GM19395 (cell line): ENCODE data around the gene ATP8B2.
"Not testable (repeated sequence)": the region's sequence is repeated elsewhere in the genome, so short reads cannot be mapped to it uniquely, and the experiment has no call there.

Experiments used
- ATAC-seq: cut with Tn5 transposase; IDR thresholded peaks from one replicate; pipeline ENCODE4 v1.9.1; 2021; ENCODE audit warnings: mild to moderate bottlenecking, moderate library complexity; ENCODE audit not compliant: unreplicated experiment

Gene ATP8B2

GRCh38 chr1:154324669-154325582, at the start of gene ATP8B2:
Gene ATP8B2, plus strand, starts transcription at chr1:154325525. Its CDS starts 2,617 bp downstream, at chr1:154328142.
- peak; percentile 45 for ATAC-seq

GRCh38 chr1:154276797-154277196, 48.5 kb upstream of the ATP8B2 start:
- no peak for ATAC-seq

GRCh38 chr1:154287591-154287990, 37.7 kb upstream of the ATP8B2 start:
- not testable (repeated sequence) for ATAC-seq

DNA sequence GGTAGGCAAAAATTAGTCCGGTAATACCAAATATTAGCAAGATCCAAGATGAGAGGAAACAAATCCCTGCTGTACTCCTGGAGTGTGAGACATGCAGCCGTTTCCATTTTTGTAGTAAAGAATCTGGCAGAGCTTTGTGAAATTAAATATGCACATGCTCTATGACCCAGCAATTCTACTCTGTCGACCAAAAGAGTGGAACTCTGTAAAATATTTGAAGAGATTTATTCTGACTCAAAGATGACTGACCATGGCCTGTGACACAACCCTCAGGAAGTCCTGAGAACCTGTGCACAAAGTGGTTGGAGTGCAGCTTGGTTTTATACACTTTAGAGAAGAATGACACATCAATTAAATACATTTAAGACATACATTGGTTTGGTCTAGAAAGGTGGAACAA, 36.7 kb upstream of the ATP8B2 start:
- ATAC-seq, result no peak

DNA sequence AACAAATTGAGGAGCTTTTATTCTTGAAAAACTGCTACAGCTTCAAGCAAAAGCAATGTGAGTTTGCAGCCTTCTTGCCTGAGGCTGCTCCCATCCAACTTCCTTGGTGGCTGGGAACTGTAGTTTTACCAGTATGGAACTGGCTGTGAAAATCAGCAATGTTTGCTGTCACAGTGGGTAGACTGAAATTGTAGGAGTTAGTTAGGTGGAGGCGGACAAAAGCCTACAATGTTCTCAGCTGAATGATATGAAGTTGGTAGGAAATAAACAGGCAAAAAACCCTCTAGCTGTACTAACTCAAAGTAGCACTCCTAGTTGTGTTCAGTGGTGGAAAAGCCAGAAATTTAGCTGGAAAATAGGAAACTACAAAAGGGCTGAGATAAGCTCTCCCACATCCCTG, 34.4 kb upstream of the ATP8B2 start:
- no peak for ATAC-seq

DNA sequence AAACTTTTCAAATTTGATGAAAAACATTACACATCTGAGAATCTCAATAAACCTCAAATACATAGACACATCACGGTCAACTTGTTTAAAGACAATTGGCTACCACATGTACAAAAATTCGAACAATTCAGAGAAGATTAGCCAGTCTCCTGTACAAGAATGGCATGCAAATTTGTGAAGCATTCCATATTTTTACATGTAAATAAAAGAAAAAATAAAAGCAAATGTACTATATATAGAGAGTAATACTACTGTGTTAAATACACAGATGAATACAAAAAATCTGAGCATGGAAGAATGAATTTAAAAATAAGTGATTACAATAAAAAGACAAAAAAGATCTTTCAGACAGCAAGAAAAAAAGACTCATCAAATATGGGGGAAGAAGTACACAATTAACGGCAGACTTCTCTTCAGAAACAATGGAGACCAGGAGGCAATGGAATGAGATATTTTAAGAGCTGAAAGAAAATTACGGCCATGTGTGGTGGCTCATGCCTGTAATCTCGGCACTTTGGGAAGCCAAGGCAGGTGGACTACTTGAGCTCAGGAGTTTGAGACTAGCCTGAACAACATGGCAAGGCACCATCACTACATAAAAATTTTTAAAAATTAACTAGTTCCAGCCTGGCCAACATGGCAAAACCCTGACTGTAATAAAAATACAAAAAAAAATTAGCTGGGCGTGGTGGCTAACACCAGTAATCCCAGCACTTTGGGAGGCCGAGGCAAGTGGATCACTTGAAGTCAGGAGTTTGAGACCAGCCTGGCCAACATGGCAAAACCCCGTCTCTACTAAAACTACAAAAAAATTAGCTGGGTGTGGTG, 29.7 kb upstream of the ATP8B2 start:
- ATAC-seq, result no peak

DNA sequence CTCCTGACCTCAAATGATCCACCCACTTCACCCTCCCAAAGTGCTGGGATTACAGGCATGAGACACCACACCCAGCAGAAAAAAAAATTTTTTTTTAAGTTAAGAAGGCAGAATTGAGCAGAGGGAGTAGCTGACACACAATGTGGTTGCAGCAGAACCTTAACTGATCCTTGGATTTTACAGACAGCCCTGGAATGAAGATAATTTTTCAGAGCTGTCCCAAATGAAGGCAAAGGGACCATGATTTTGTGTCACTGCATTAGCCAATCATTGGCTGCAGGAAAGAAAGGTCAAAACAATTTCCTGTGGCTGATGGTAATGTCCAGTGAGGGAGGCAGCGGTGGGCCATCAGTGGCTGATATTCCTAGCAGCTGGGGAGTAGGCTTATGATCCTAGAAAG, 23.7 kb upstream of the ATP8B2 start:
- no peak for ATAC-seq

DNA sequence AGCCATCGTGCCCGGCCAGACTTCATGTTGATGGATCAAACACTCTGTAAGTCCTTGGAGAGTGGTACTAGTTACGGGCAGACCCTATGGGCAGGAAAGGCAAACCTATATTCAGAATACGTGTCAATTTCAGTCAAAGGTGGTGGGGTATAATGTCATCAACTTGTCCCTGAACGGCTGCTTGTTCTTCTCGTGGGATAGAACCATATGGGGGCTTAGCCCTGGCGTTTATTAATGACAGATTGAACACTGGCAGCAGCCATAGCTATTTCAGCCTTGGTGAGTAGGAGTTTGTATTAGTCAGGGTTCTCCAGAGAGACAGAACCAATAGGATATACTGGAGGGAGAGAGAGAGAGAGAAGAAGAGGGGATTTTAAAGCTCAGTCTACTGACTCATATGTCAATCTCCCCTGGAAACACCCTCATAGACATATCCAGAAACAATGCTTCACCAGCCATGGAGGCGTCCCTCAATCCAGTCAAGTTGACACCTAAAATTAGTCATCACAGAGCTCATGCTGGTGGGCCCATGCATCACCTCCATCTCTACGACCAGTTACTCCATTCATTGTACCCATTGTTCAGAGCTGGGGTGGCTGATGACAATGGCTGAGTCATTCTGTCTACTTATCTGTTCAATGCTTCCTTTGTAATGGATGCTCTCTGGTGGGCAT, 20.5 kb upstream of the ATP8B2 start:
- no peak for ATAC-seq

DNA sequence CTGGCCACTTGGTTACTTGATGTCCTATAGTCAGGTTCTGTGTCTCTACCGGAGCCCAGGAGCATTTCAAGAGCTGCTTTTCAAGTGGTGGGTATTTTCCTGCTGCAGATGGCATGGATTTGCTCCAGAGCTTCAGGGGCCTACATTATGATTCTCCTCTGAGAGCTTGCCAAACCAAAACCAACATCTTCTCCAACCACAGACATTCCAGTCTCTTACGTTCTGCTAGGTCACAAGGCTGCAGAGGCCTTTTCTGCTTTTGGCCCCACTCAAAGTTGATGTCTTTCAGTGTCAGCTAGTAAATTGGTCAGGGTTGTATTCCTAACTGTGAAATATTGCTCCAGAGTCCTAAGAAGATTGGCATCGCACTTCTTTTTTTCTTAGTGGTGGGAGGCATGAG, 19.2 kb upstream of the ATP8B2 start:
- no peak for ATAC-seq

- ATAC-seq, result not testable (repeated sequence)
These were observed 17.6 kb upstream of the ATP8B2 start for GRCh38 chr1:154307670-154308270.

GRCh38 chr1:154309136-154309535, 16.2 kb upstream of the ATP8B2 start:
- ATAC-seq, result not testable (repeated sequence)

DNA sequence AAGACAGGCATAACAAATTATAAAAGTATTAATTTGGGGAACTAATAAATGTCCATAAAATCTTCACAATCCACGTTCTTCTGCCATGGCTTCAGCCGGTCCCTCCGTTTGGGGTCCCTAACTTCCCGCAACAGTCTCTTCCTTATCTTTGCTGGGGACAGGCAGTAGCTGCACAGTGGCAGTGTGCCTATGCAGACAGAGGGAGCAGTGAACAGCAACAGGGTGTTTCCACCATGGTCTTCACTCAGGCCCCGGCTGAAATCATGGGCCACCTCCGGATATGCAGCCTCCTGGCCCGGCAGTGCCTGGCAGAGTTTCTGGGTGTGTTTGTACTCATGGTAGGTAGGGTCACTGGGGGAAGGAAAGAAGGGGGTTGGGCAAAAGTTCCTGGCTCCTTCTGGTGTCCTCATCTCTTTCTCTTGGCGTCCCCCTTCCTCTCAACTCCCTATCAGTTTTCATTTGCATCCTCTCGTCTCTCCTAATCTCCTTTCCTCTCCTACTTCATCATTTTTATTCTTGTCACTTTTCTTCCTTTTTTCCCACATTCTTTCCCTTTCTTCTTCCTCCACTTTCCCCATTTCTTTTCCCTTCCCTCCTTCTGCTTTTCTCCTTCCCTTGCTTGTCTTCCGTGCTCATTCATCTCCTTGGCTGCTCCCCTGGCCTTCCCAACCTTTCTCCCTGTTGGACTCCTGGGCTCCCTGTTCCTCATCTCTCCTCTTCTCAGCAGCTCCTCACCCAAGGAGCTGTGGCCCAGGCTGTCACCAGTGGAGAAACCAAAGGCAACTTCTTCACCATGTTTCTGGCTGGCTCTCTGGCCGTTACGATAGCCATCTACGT, 12.9 kb upstream of the ATP8B2 start:
- ATAC-seq, result not testable (repeated sequence)

- no peak for ATAC-seq
These were observed 12.3 kb upstream of the ATP8B2 start for GRCh38 chr1:154313066-154313356.

- not testable (repeated sequence) for ATAC-seq
These were observed 11.1 kb upstream of the ATP8B2 start for GRCh38 chr1:154314226-154314625.

DNA sequence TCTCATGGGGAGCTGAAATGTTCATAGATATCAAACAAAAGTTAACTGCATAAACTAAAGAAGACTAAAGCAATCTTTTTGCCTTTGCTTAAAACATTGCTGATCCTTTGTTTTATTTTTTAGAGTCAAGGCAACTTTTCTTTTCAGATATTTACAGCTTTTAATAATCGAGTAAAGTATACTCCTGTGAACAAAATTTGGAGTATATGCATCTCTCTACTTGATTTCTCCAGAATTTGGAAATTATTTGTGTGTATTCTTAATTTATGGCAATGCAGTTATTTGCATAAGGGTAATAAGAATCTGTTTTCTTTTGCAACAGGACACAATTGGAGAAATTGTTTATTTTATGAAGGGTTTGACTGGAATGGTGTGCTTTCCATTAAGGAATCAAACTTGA, 8.6 kb upstream of the ATP8B2 start:
- ATAC-seq, result no peak

DNA sequence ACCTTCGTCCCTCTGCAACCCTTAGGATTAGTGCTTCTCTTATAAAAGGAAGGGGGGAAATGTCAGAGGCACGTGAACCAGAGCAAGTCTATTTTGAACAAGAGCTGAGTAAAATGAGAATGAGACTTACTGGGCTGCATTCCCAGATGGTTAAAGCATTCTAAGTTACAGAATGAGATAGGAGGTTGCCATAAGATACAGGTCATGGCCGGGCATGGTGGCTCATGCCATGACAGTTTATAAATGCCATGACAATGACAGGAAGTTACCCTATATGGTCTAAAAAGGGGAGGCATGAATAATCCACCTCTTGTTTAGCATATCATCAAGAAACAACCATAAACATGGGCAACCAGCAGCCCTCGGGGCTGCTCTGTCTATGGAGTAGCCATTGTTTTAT, 6.9 kb upstream of the ATP8B2 start:
- ATAC-seq, result no peak

DNA sequence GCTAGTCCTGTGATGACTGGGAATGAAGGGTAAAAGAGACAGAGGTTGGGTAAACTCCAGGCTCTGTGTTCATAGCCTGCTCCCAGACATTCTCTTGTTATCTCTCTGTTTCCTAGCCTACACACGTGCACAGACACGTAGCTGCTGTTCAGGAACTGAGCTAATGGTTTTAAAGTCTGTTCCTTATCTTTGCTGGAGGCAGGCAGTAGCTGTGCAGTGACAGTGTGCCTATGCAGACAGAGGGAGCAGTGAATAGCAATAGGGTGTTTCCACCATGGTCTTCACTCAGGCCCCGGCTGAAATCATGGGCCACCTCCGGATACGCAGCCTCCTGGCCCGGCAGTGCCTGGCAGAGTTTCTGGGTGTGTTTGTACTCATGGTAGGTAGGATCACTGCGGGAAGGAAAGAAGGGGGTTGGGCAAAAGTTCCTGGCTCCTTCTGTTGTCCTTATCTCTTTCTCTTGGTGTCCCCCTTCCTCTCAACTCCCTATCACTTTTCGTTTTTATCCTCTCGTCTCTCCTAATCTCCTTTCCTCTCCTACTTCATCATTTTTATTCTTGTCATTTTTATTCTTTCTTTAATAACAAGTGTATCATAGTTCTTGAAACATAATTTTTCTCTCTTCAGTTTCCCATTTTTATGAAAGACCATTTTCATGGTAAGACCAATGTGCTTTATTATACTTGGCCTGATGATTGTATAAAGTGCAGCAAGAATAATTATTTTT, 4.3 kb upstream of the ATP8B2 start, which contains the start of gene AQP10:
Gene AQP10 (plus strand): TSS at position 212 of the 727 bp plus-strand sequence. CDS start 63 bp downstream, at position 275.
- ATAC-seq, result no peak

GRCh38 chr1:154321609-154321934, 3.8 kb upstream of the ATP8B2 start:
- not testable (repeated sequence) for ATAC-seq

DNA sequence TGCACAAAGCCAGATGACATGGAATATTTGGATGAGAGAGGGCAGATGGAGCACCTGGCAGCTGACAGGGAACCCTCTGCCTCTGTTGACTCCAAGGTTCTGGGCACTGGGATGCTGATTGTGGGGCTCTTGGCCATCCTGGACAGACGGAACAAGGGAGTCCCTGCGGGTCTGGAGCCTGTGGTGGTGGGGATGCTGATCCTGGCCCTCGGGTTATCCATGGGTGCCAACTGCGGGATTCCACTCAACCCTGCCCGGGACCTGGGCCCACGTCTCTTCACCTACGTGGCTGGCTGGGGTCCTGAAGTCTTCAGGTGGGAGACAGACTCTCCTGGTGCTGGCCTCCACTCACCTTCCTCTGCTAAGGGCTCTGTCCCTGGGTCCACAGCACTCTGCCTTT, 1.8 kb upstream of the ATP8B2 start:
- ATAC-seq, result no peak
